ENCODE data around the gene SH3BP2. TPM values are rescaled to one million over a fixed set of nuclear protein-coding genes. Genes with fewer than 3 reads are reported as not detected.

Gene SH3BP2
- polyA plus RNA-seq, 3 donors: 19.1 to 478 (median 26.9) TPM

DNA sequence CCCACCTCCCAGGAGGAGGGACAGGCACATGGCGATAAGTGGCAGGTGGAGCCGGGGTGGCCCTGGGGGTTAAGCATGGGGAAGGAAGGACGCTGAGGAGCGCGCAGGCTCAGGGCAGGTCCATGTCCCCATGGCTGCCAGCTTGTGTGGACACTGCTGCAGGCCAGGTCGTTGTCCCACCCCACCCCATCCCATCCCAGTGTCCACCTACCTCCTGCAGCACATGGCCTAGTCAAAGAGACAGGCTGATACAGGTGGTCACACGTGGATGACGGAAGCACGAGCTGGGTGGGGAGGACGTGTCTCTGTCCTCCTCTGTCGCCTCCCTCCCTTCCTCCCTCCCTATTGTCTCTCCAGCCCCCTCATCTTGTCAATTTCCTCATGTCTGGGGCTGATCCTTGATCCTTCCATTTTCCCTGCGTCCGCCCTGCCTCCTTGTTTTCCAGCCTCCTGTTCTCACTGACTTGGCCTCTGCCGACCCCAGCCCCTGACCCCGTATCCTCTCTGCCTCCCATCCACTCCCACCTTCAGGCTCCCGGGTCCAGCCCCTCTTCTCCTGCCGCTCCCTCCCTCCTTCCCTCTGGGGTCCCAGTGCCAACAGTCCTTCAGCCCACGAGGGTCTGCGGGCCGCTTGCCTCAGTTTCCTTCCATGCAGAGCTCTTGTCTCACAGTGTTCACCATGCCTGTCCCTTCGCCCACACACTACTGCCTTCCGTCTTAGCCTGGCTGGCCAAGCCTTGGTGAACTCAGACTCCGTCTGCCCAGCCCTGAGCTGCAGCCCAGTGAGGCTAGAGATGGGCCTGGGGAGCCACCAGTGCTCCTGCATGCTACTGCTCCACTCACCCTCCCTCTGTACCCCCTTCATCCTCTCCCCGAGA lies 35.2 kb downstream of the SH3BP2 start:
- Histone ChIP-seq H3K9me3 (replicated peaks in 1 of 2; ENCODE audit: control insufficient read depth in 1 of 2, insufficient read depth in 1 of 2, low read length in 2 of 2) (no peaks in the 10 kb centered on the region), H3K9ac (ENCODE audit: insufficient read depth, low read length, poor library complexity, severe bottlenecking) (no peak overlapping the region), H3K27ac (ENCODE audit: low read depth in 1 of 2, low read length in 2 of 2) (no peak overlapping the region), H3K79me2 (ENCODE audit: insufficient read depth, low read length) (peaks cover 47% of the 10 kb centered on the region), H2AFZ (ENCODE audit: insufficient read depth, low read depth, low read length, poor library complexity, severe bottlenecking) (no peak overlapping the region), H3K4me3 (replicated peaks in 1 of 3; ENCODE audit: low read depth in 2 of 3, low read length in 3 of 3) (no peak overlapping the region), H3K4me2 (replicated peaks; ENCODE audit: extremely low read depth, low read length, poor library complexity, severe bottlenecking) (no peak overlapping the region), H3K4me1 (ENCODE audit: control insufficient read depth in 1 of 2, insufficient read depth in 2 of 2, low read length in 2 of 2) (peaks cover 0 to 2% of the 10 kb centered on the region in 2 donors), H3K27me3 (ENCODE audit: control insufficient read depth in 2 of 2, insufficient read depth in 2 of 2, low read length in 2 of 2) (no peaks in the 10 kb centered on the region), H4K20me1 (ENCODE audit: insufficient read depth, low read length) (peaks cover 100% of the 10 kb centered on the region), H3K36me3 (replicated peaks in 1 of 2; ENCODE audit: control insufficient read depth in 1 of 2, insufficient read depth in 2 of 2, low read length in 2 of 2) (peaks cover 100% of the 10 kb centered on the region in 2 donors)
- Mint-ChIP-seq H3K4me3 (peak overlapping the region in 1 of 2 donors; percentile 24), H3K9me3 (peaks cover 0 to 1% (median 0%) of the 10 kb centered on the region in 7 donors), H3K4me1 (peaks cover 2% of the 10 kb centered on the region), H3K27ac (peak overlapping the region in 3 of 7 donors; percentile 3 to 61 (median 11)), H3K36me3 (peaks cover 90 to 100% of the 10 kb centered on the region in 2 donors), H3K27me3 (ENCODE audit: low read depth in 3 of 3) (peaks cover 0 to 2% (median 0%) of the 10 kb centered on the region in 3 donors)
- no peak for DNase-seq
- TF ChIP-seq CTCF (IDR thresholded peaks at IDR 0.05): no peak
- intact Hi-C loops (cut with micrococcal nuclease): no loop called here
- 98% methylated on average over 12 of the region's 24 CpGs for WGBS (ENCODE audit: insufficient coverage)

GRCh38 chr4:2828758-2829181 lies 35.9 kb downstream of the SH3BP2 start:
- no peak overlapping the region for H2AFZ ChIP-seq (ENCODE audit: insufficient read depth, low read depth, low read length, poor library complexity, severe bottlenecking)
- no peak overlapping the region for H3K4me3 ChIP-seq (replicated peaks in 1 of 3; ENCODE audit: low read depth in 2 of 3, low read length in 3 of 3)
- Mint-ChIP-seq H3K9me3 (peaks cover 0 to 1% (median 0%) of the 10 kb centered on the region in 7 donors), H3K27me3 (ENCODE audit: low read depth in 3 of 3) (peaks cover 0 to 2% (median 0%) of the 10 kb centered on the region in 3 donors), H3K4me1 (peaks cover 6% of the 10 kb centered on the region), H3K4me3 (no peak overlapping the region), H3K27ac (peak overlapping the region in 4 of 7 donors; percentile 3 to 71 (median 42)), H3K36me3 (peaks cover 90 to 100% of the 10 kb centered on the region in 2 donors)
- DNase-seq: no peak
- WGBS (ENCODE audit: insufficient coverage): 92% methylated on average over 14 of the region's 17 CpGs
- H3K9ac ChIP-seq (ENCODE audit: insufficient read depth, low read length, poor library complexity, severe bottlenecking): no peak overlapping the region
- peaks cover 100% of the 10 kb centered on the region for H4K20me1 ChIP-seq (ENCODE audit: insufficient read depth, low read length)
- no peaks in the 10 kb centered on the region for H3K27me3 ChIP-seq (ENCODE audit: control insufficient read depth in 2 of 2, insufficient read depth in 2 of 2, low read length in 2 of 2)
- no peaks in the 10 kb centered on the region for H3K9me3 ChIP-seq (replicated peaks in 1 of 2; ENCODE audit: control insufficient read depth in 1 of 2, insufficient read depth in 1 of 2, low read length in 2 of 2)
- intact Hi-C loops (cut with micrococcal nuclease): no loop called here
- no peak for TF ChIP-seq CTCF (IDR thresholded peaks at IDR 0.05)
- H3K36me3 ChIP-seq (replicated peaks in 1 of 2; ENCODE audit: control insufficient read depth in 1 of 2, insufficient read depth in 2 of 2, low read length in 2 of 2): peaks cover 100% of the 10 kb centered on the region in 2 donors
- H3K4me2 ChIP-seq (replicated peaks; ENCODE audit: extremely low read depth, low read length, poor library complexity, severe bottlenecking): no peak overlapping the region
- H3K4me1 ChIP-seq (ENCODE audit: control insufficient read depth in 1 of 2, insufficient read depth in 2 of 2, low read length in 2 of 2): peaks cover 3 to 8% of the 10 kb centered on the region in 2 donors
- peaks cover 40% of the 10 kb centered on the region for H3K79me2 ChIP-seq (ENCODE audit: insufficient read depth, low read length)
- no peak overlapping the region for H3K27ac ChIP-seq (ENCODE audit: low read depth in 1 of 2, low read length in 2 of 2)
